ENCODE results near the gene MEIOB. TPM values are rescaled to one million over a fixed set of nuclear protein-coding genes. Genes with fewer than 3 reads are reported as not detected.

Gene MEIOB
- polyA plus RNA-seq, 3 donors, result not detected

GRCh38 chr16:1877804-1878203 lies 5.8 kb upstream of the MEIOB start:
- Mint-ChIP-seq H3K27ac (no peak overlapping the region), H3K36me3 (no peaks in the 10 kb centered on the region), H3K4me1 (no peaks in the 10 kb centered on the region), H3K4me3 (peak overlapping the region in 1 of 2 donors; percentile 21), H3K27me3 (ENCODE audit: low read depth in 3 of 3) (peaks cover 25 to 50% (median 48%) of the 10 kb centered on the region in 3 donors), H3K9me3 (no peaks in the 10 kb centered on the region)
- no peak overlapping the region for H2AFZ ChIP-seq (ENCODE audit: insufficient read depth, low read depth, low read length, poor library complexity, severe bottlenecking)
- no peaks in the 10 kb centered on the region for H3K9me3 ChIP-seq (replicated peaks in 1 of 2; ENCODE audit: control insufficient read depth in 1 of 2, insufficient read depth in 1 of 2, low read length in 2 of 2)
- peaks cover 4 to 28% of the 10 kb centered on the region in 2 donors for H3K27me3 ChIP-seq (ENCODE audit: control insufficient read depth in 2 of 2, insufficient read depth in 2 of 2, low read length in 2 of 2)
- H3K4me3 ChIP-seq (replicated peaks in 1 of 3; ENCODE audit: low read depth in 2 of 3, low read length in 3 of 3), result no peak overlapping the region
- no peaks in the 10 kb centered on the region for H4K20me1 ChIP-seq (ENCODE audit: insufficient read depth, low read length)
- no peaks in the 10 kb centered on the region for H3K4me1 ChIP-seq (ENCODE audit: control insufficient read depth in 1 of 2, insufficient read depth in 2 of 2, low read length in 2 of 2)
- H3K36me3 ChIP-seq (replicated peaks in 1 of 2; ENCODE audit: control insufficient read depth in 1 of 2, insufficient read depth in 2 of 2, low read length in 2 of 2), result no peaks in the 10 kb centered on the region
- H3K27ac ChIP-seq (ENCODE audit: low read depth in 1 of 2, low read length in 2 of 2), result no peak overlapping the region
- no peak for TF ChIP-seq CTCF (IDR thresholded peaks at IDR 0.05)
- H3K9ac ChIP-seq (ENCODE audit: insufficient read depth, low read length, poor library complexity, severe bottlenecking), result no peak overlapping the region
- H3K79me2 ChIP-seq (ENCODE audit: insufficient read depth, low read length), result no peaks in the 10 kb centered on the region
- intact Hi-C loops (cut with micrococcal nuclease), result no loop called here
- no CpG with 5 or more reads among the region's 11 CpGs for WGBS (ENCODE audit: insufficient coverage)
- H3K4me2 ChIP-seq (replicated peaks; ENCODE audit: extremely low read depth, low read length, poor library complexity, severe bottlenecking), result no peak overlapping the region
- no peak for DNase-seq

- no peak overlapping the region for H3K27ac Mint-ChIP-seq
Observed at GRCh38 chr16:1877089-1877488, 5.1 kb upstream of the MEIOB start.

More at GRCh38 chr16:1877089-1877488, 5.1 kb upstream of the MEIOB start:
- H3K4me3 Mint-ChIP-seq, result peak overlapping the region in 1 of 2 donors; percentile 22
- no peak overlapping the region for H3K4me2 ChIP-seq (replicated peaks; ENCODE audit: extremely low read depth, low read length, poor library complexity, severe bottlenecking)
- peaks cover 3 to 5% of the 10 kb centered on the region in 2 donors for H3K9me3 ChIP-seq (replicated peaks in 1 of 2; ENCODE audit: control insufficient read depth in 1 of 2, insufficient read depth in 1 of 2, low read length in 2 of 2)
- intact Hi-C loops (cut with micrococcal nuclease), result no loop called here
- H4K20me1 ChIP-seq (ENCODE audit: insufficient read depth, low read length), result no peaks in the 10 kb centered on the region
- no peaks in the 10 kb centered on the region for H3K79me2 ChIP-seq (ENCODE audit: insufficient read depth, low read length)
- peaks cover 10 to 35% of the 10 kb centered on the region in 2 donors for H3K27me3 ChIP-seq (ENCODE audit: control insufficient read depth in 2 of 2, insufficient read depth in 2 of 2, low read length in 2 of 2)
- TF ChIP-seq CTCF (IDR thresholded peaks at IDR 0.05), result no peak
- H3K36me3 ChIP-seq (replicated peaks in 1 of 2; ENCODE audit: control insufficient read depth in 1 of 2, insufficient read depth in 2 of 2, low read length in 2 of 2), result no peaks in the 10 kb centered on the region
- H3K4me1 ChIP-seq (ENCODE audit: control insufficient read depth in 1 of 2, insufficient read depth in 2 of 2, low read length in 2 of 2), result peaks cover 0 to 4% of the 10 kb centered on the region in 2 donors
- peaks cover 32 to 54% (median 53%) of the 10 kb centered on the region in 3 donors for H3K27me3 Mint-ChIP-seq (ENCODE audit: low read depth in 3 of 3)
- no peak overlapping the region for H3K9ac ChIP-seq (ENCODE audit: insufficient read depth, low read length, poor library complexity, severe bottlenecking)
- peaks cover 3 to 6% (median 6%) of the 10 kb centered on the region in 7 donors for H3K9me3 Mint-ChIP-seq
- H2AFZ ChIP-seq (ENCODE audit: insufficient read depth, low read depth, low read length, poor library complexity, severe bottlenecking), result no peak overlapping the region
- 72% methylated on average over 6 of the region's 6 CpGs for WGBS (ENCODE audit: insufficient coverage)
- no peak for DNase-seq
- no peak overlapping the region for H3K4me3 ChIP-seq (replicated peaks in 1 of 3; ENCODE audit: low read depth in 2 of 3, low read length in 3 of 3)
- H3K27ac ChIP-seq (ENCODE audit: low read depth in 1 of 2, low read length in 2 of 2), result no peak overlapping the region
- peaks cover 0 to 2% of the 10 kb centered on the region in 2 donors for H3K36me3 Mint-ChIP-seq
- peaks cover 6% of the 10 kb centered on the region for H3K4me1 Mint-ChIP-seq

Data from CD14-positive monocyte (primary cell).